COLO829 (cell line): ENCODE measurements around the gene KRTAP9-4.
"Not testable (repeated sequence)": the region's sequence is repeated elsewhere in the genome, so short reads cannot be mapped to it uniquely, and the experiment has no call there.

Experiments
- DNase-seq: peaks from one replicate; pipeline ENCODE4 v3.0.0; 2012; ENCODE audit warnings: low spot score

Gene KRTAP9-4

GRCh38 chr17:41265078-41265477 lies 15.6 kb downstream of the KRTAP9-4 start, which contains the start of gene KRTAP9-6:
Gene KRTAP9-6 (plus strand): TSS chr17:41265378. CDS start chr17:41265378, 0 bp downstream.
- no peak for DNase-seq

- no peak for DNase-seq
Measured at GRCh38 chr17:41267711-41268110, 18.2 kb downstream of the KRTAP9-4 start.

- not testable (repeated sequence) for DNase-seq
Measured at GRCh38 chr17:41271323-41271722, 21.8 kb downstream of the KRTAP9-4 start.

DNA sequence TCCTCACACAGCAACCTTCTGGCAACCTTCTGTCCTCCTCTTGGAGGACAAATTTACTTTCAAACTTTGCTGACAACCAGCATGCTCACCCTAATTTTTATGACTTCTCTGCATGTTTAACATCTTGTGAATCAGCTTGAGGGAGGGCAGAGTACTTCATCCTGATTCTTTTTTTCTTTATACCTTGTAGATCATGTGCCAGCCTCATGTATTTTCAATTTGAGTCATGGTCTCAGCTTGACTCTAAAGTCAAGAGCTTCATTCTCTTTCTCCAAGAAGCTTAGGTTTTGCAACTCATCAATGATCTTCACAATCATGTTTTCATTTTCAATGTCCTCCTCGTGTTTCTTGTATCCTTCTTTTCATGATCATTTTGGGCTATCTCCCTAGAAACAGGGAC lies 22.4 kb downstream of the KRTAP9-4 start:
- DNase-seq = no peak

- DNase-seq = not testable (repeated sequence)
Measured at GRCh38 chr17:41275648-41276190, 26.2 kb downstream of the KRTAP9-4 start, which contains the start of gene KRTAP9-7. Gene KRTAP9-7 (plus strand): TSS chr17:41275698. CDS start chr17:41275698, 0 bp downstream.

- no peak for DNase-seq
Measured at GRCh38 chr17:41278176-41278955, 28.9 kb downstream of the KRTAP9-4 start.

DNA sequence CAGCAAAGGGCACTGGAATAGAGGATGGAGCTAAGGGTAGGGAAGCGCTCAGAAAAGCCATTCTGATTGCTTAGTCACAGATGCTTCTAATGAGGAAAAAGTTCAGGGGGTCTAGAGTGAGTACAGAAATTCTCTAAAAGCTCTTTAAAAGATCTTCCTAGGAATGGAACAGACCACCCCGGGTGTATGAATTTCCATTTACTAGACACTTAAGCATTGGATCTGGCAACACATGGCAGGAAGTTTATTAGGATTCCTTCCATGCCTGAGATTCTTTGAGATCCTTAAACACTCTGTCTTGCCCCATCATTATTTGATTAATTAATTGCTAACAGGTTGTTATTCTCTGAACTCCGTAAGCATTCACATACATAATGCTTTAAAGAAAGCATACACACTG lies 34.6 kb downstream of the KRTAP9-4 start:
- no peak for DNase-seq

DNA sequence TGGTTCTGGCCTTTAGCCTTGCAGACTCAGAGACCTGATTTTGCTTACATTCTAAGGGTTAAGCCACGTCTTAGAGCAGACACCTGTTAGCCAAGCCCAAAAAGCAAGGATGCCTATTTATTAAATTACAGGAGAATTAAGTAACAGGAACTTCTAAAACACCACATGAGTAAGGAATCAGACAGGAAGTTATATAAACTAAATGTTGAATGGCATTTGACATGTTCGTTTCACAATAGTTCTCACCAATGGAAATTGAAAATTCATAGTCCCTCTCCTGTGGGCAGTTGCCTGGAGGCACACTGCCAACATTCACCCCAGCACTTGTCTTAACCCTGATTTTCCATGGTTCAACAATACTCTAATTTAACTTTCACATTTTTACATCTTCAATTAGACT lies 35.1 kb downstream of the KRTAP9-4 start:
- no peak for DNase-seq

DNA sequence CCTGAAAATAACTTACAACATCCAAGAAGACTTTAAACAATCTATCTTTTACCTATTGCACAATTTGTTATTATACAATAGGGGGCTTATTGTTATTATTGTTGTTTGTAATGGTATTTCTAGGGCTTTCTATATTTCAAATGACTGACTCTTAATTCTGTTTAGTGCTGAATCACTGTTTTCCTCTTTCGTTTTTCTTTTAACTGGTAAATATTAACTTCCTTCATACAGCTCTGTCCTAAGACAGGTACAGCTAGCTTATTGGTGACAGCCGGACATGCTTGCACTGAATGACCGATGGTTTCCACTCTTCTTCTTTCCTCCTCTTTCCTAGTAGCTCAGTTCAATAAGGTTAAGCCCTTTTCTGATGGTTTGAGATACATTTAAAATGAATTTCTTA lies 37.6 kb downstream of the KRTAP9-4 start:
- DNase-seq = no peak

DNA sequence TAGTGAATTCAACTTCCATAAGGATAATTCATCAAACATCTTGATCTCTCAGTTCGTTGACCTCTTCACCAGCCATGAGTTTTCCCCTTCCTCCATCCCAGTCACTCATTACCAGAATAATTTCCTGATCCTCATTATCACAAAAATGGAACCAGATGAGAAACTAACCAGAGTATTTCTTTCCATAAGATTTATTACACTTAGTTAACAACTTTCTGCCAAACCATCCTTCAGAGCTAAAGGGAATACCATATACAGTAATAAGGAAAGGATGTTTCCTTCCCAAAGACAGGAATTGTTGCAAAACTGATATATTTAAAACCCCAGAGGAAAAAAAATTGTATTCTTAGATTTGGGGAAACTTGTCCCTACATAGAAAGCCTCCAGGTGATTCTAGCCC lies 44.5 kb downstream of the KRTAP9-4 start:
- DNase-seq = no peak

GRCh38 chr17:41296846-41297245 lies 47.4 kb downstream of the KRTAP9-4 start:
- no peak for DNase-seq

DNA sequence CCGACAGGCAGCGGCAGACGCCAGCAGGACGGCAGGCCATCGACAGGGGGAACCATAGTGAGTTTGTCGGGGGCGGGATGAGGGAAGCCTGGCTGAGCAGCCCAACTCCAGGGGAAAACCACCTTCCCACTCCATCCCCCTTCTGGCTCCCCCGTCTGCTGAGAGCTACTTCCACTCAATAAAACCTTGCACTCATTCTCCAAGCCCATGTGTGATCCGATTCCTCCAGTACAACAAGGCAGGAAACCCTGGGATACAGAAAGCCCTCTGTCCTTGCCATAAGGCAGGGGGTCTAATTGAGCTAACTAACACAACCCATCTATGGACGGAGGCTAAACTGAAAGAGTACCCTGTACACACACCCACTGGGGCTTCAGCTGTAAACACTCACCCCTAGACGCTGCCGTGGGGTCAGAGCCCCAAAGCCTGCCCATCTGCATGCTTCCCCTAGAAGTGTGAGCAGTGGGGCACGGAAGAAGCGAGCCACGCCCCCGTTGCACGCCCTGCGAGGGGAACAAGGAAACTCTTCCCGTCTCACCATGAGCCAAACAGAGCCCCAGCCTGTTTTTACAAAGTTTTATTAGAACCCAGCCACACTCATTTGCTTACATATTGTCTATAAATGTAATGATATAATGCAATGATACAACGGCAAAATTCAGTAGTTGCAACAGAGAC lies 49.1 kb downstream of the KRTAP9-4 start:
- no peak for DNase-seq
